Natural killer cell (primary cell): ENCODE data around the gene GPHN. TPM values are rescaled to one million over a fixed set of nuclear protein-coding genes. Genes with fewer than 3 reads are reported as not detected.

Experiments used
- ATAC-seq, 3 donors: fragments of 150-1000 bp in 2 of 3; fragments of 200-7000 bp in 1 of 3; cut with Tn5 transposase; 1 replicate in 1 of 3; 2 replicates in 2 of 3; pipeline ENCODE4 v1.10.0; 2021; ENCODE audit warnings: mild to moderate bottlenecking in 2 of 3, moderate library complexity in 2 of 3
- DNase-seq, 2 donors: peaks; one replicate each; pipeline versions ENCODE4 v3.0.0 to v3.0.0-alpha.2; 2013 to 2021; ENCODE audit warnings: mixed read lengths in 1 of 2
- H3K27ac ChIP-seq: one replicate; pipeline ENCODE4 v1.5.1; 2013; ENCODE audit warnings: mild to moderate bottlenecking, low read length
- H3K27me3 ChIP-seq: one replicate; pipeline ENCODE4 v1.6.1; 2013; ENCODE audit warnings: low read length; ENCODE audit not compliant: control insufficient read depth, insufficient read depth
- H3K36me3 ChIP-seq: one replicate; pipeline ENCODE4 v1.6.1; 2013; ENCODE audit warnings: low read length; ENCODE audit not compliant: control insufficient read depth, insufficient read depth
- H3K4me1 ChIP-seq: one replicate; pipeline ENCODE4 v1.6.1; 2013; ENCODE audit warnings: low read length; ENCODE audit not compliant: control insufficient read depth, insufficient read depth
- H3K4me3 ChIP-seq: one replicate; pipeline ENCODE4 v1.5.1; 2013; ENCODE audit warnings: low read length
- H3K9me3 ChIP-seq: one replicate; pipeline ENCODE4 v1.6.1; 2013; ENCODE audit warnings: low read length; ENCODE audit not compliant: control insufficient read depth, insufficient read depth
- H3K27ac Mint-ChIP-seq, 2 donors: one replicate each; pipeline ENCODE4 v1.8.0; 2022; ENCODE audit warnings: mild to moderate bottlenecking in 2 of 2, mixed read lengths in 2 of 2, moderate library complexity in 1 of 2
- H3K27me3 Mint-ChIP-seq, 2 donors: one replicate each; pipeline ENCODE4 v1.8.0; 2022; ENCODE audit warnings: low read depth in 2 of 2, mixed read lengths in 2 of 2
- H3K36me3 Mint-ChIP-seq: one replicate; pipeline ENCODE4 v1.8.0; 2022; ENCODE audit warnings: mixed read lengths
- H3K4me1 Mint-ChIP-seq, 2 donors: one replicate each; pipeline ENCODE4 v1.8.0; 2022; ENCODE audit warnings: mixed read lengths in 2 of 2
- H3K4me3 Mint-ChIP-seq: one replicate; pipeline ENCODE4 v1.8.0; 2022; ENCODE audit warnings: mild to moderate bottlenecking, moderate library complexity, mixed read lengths
- H3K9me3 Mint-ChIP-seq, 2 donors: one replicate each; pipeline ENCODE4 v1.8.0; 2022; ENCODE audit warnings: mixed read lengths in 2 of 2
- WGBS: methylation state at CpG from one replicate; pipeline ENCODE4 v1.1.7; 2013; ENCODE audit warnings: missing lambda C conversion rate; ENCODE audit not compliant: insufficient coverage; 5-methylcytosine and 5-hydroxymethylcytosine counted together
- intact Hi-C: fragments of 100-400 bp; cut with micrococcal nuclease; formaldehyde crosslinking; loops from one replicate; pipeline ENCODE4 v1.14.2; 2022
- total RNA-seq, 4 donors: library from RNA; stranded (reverse); fragments of 120-200 nt in 1 of 4; gene quantifications; one replicate each; pipeline versions ENCODE4 v1.2.3 to v1.2.4, GENCODE V29; 2013 to 2022
- TF ChIP-seq, protein P1 (sequence below): fragments of 200-600 bp; IDR thresholded peaks from one replicate; pipeline ENCODE4 v1.8.0; 2022; ENCODE audit warnings: antibody characterized with exemption

The GPHN gene
- total RNA-seq, 3 donors from 2014 or later (not counting 1 experiment from before 2014, with no cell fraction given), result 6.3 to 9.4 (median 8.7) TPM

DNA sequence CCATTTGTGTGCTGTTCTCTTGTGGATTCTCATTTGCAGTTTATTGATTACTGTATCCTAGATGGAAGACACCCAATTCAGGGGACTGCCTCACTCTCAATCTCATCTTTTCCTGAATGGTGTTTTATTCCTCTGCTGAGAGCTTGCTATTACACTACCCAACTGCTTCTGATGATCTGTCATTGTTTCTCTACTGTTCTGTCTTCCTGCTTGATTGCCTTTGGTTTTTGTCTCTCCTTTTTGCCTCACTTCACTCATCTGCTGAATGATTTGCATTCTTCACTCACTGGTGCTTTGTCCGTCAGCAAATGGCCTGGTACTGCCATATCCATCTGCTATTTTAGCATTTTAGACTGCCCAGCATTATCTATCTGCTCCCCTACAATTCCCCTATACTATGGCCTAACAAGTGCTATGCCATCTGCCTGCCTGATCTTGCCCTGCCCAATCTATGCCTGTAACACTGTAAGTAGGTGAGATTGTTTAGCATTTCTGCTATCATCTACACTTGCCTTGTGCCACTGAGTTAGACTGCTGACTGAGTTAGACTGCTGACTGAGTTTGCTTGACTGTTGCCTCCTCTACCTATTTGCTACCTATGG lies 335.1 kb downstream of the GPHN start:
- TF ChIP-seq, protein P1, sequence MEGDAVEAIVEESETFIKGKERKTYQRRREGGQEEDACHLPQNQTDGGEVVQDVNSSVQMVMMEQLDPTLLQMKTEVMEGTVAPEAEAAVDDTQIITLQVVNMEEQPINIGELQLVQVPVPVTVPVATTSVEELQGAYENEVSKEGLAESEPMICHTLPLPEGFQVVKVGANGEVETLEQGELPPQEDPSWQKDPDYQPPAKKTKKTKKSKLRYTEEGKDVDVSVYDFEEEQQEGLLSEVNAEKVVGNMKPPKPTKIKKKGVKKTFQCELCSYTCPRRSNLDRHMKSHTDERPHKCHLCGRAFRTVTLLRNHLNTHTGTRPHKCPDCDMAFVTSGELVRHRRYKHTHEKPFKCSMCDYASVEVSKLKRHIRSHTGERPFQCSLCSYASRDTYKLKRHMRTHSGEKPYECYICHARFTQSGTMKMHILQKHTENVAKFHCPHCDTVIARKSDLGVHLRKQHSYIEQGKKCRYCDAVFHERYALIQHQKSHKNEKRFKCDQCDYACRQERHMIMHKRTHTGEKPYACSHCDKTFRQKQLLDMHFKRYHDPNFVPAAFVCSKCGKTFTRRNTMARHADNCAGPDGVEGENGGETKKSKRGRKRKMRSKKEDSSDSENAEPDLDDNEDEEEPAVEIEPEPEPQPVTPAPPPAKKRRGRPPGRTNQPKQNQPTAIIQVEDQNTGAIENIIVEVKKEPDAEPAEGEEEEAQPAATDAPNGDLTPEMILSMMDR, result no peak
- DNase-seq, result no peak
- no peaks in the 10 kb centered on the region for H3K4me1 ChIP-seq
- no peaks in the 10 kb centered on the region for H3K36me3 ChIP-seq
- H3K9me3 Mint-ChIP-seq, result peaks cover 4 to 8% of the 10 kb centered on the region in 2 donors
- H3K4me3 Mint-ChIP-seq, result no peak overlapping the region
- intact Hi-C loops, result no loop called here
- H3K36me3 Mint-ChIP-seq, result no peaks in the 10 kb centered on the region
- H3K4me3 ChIP-seq, result no peak overlapping the region
- 71% methylated on average over 1 of the region's 1 CpG for WGBS
- H3K27me3 ChIP-seq, result no peaks in the 10 kb centered on the region
- no peaks in the 10 kb centered on the region for H3K9me3 ChIP-seq
- H3K27ac ChIP-seq, result no peak overlapping the region
- no peaks in the 10 kb centered on the region for H3K27me3 Mint-ChIP-seq
- ATAC-seq, result no peak
- no peaks in the 10 kb centered on the region for H3K4me1 Mint-ChIP-seq
- no peak overlapping the region for H3K27ac Mint-ChIP-seq

GRCh38 chr14:66850258-66850888 lies 342.4 kb downstream of the GPHN start:
- Histone ChIP-seq H3K4me1 (no peaks in the 10 kb centered on the region), H3K27me3 (no peaks in the 10 kb centered on the region), H3K4me3 (no peak overlapping the region), H3K36me3 (no peaks in the 10 kb centered on the region), H3K9me3 (no peaks in the 10 kb centered on the region), H3K27ac (no peak overlapping the region)
- DNase-seq (no peak), ATAC-seq (no peak)
- Mint-ChIP-seq H3K4me1 (no peaks in the 10 kb centered on the region), H3K27ac (no peak overlapping the region), H3K27me3 (no peaks in the 10 kb centered on the region), H3K4me3 (no peak overlapping the region), H3K9me3 (peaks cover 4 to 8% of the 10 kb centered on the region in 2 donors), H3K36me3 (no peaks in the 10 kb centered on the region)
- intact Hi-C loops, result no loop called here
- 84% methylated on average over 4 of the region's 4 CpGs for WGBS
- TF ChIP-seq, protein P1, result no peak

GRCh38 chr14:66853311-66853710 lies 345.4 kb downstream of the GPHN start:
- TF ChIP-seq, protein P1, result no peak
- Histone ChIP-seq H3K4me3 (no peak overlapping the region), H3K27ac (no peak overlapping the region), H3K9me3 (no peaks in the 10 kb centered on the region), H3K27me3 (no peaks in the 10 kb centered on the region), H3K4me1 (no peaks in the 10 kb centered on the region), H3K36me3 (no peaks in the 10 kb centered on the region)
- DNase-seq, result no peak
- Mint-ChIP-seq H3K9me3 (peaks cover 10 to 14% of the 10 kb centered on the region in 2 donors), H3K27ac (no peak overlapping the region), H3K4me3 (no peak overlapping the region), H3K4me1 (no peaks in the 10 kb centered on the region), H3K27me3 (no peaks in the 10 kb centered on the region), H3K36me3 (peaks cover 7% of the 10 kb centered on the region)
- intact Hi-C loops, result no loop called here
- ATAC-seq, result no peak
- WGBS, result 76% methylated on average over 2 of the region's 3 CpGs
